Right ventricle myocardium inferior (tissue), 1 donor: ENCODE results near the gene DLG2. TPM values are rescaled to one million over a fixed set of nuclear protein-coding genes. Genes with fewer than 3 reads are reported as not detected.

Experiments used
- ATAC-seq: fragments of 200-7000 bp; cut with Tn5 transposase; one replicate; pipeline ENCODE4 v1.9.1; 2020; ENCODE audit warnings: mild to moderate bottlenecking, moderate library complexity
- DNase-seq: peaks from one replicate; pipeline ENCODE4 v3.0.0; 2021; ENCODE audit errors: missing footprints
- intact Hi-C: fragments of 100-400 bp; cut with DNase I; formaldehyde crosslinking; loops from one replicate; pipeline ENCODE4 v1.11.0; 2022
- total RNA-seq: library from RNA; stranded (reverse); fragmentation: NEBNext Ultra II Directional; extraction: Animal tissue kit (Norgen Biotek cat#: 25700); gene quantifications from one replicate; pipeline ENCODE4 v1.2.1, GENCODE V29; 2021
- donor health status: DM: no; HTN: yes; CAD: no; lungs with severe emphysema.

DLG2 gene
- total RNA-seq, 1 donor from 2014 or later: 5.7 TPM

DNA sequence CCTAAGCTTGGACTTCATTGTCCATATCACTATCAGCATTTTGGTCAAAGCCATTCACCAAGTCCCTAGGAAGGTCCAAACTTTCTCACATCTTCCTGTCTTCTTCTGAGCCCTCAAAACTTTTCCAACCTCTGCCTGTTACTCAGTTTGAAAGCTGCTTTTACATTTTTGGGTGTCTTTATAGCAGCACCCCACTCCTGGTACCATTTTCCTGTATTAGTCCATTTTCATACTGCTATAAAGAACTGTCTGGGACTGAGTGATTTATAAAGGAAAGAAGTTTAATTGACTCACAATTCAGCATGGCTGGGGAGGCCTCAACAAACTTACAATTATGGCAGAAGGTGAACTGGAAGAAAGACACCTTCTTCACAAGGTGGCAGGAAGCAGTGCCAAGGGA, 1624.0 kb downstream of the DLG2 start:
- intact Hi-C loops: no loop called here
- no peak for DNase-seq
- no peak for ATAC-seq

GRCh38 chr11:83998921-83999320, 1628.2 kb downstream of the DLG2 start:
- intact Hi-C loops: no loop called here
- no peak for ATAC-seq
- peak; percentile 39 for DNase-seq

DNA sequence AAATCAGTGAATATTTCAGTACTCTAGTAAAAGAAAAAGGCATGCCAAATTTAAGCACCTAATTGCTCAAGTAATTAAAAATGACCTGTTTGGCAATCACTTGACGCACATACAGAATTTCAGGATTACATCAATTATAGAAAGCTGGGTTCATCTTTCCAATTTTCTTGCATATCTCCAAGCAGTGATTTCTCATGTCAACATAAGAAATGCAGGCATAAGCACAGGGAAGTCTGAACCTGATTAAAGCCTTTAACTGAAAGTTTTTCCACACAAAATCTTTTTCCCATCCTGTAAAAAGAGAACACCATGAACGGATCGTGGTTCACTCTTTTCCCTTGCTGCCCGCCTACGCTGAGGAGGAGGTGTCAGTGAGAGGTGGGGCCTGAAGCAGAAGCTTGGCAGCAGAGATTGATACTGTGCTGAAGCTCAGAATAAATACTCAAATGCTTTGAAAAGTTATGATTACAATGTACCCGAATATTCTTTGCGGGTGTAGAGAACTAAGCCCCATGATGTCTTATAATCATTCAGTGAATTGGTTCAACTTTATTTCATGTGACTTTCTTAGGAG, 1636.9 kb downstream of the DLG2 start:
- intact Hi-C loops: no loop called here
- ATAC-seq: peak; percentile 73
- peak; percentile 67 for DNase-seq

GRCh38 chr11:83982825-83983224, 1644.3 kb downstream of the DLG2 start:
- no peak for ATAC-seq
- DNase-seq: no peak
- intact Hi-C loops: no loop called here

DNA sequence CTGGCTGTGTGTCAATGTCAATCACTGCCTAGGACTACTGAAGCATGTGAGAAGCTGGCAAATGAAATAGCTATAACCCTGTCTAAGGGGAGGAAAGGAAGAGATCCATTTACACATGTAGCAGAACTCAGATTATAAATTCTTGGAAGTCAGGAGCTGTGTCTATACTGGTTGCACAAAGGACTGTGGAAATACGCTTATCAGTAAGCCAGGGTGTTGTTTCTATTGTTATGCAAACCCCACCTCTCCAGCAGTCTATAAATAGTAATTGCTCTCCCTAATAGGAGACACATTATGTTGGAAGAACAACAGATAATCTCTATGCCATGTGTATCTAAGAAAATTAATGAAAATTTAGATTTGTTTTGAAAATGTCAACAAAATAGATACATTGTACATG, 1647.6 kb downstream of the DLG2 start:
- DNase-seq (no peak), ATAC-seq (peak; percentile 74)
- intact Hi-C loops: no loop called here

GRCh38 chr11:83978942-83979341, 1648.2 kb downstream of the DLG2 start:
- intact Hi-C loops: no loop called here
- ATAC-seq: no peak

GRCh38 chr11:83976086-83976485, 1651.1 kb downstream of the DLG2 start:
- intact Hi-C loops: no loop called here
- no peak for DNase-seq
- no peak for ATAC-seq

More at GRCh38 chr11:83978942-83979341, 1648.2 kb downstream of the DLG2 start:
- DNase-seq: no peak

DNA sequence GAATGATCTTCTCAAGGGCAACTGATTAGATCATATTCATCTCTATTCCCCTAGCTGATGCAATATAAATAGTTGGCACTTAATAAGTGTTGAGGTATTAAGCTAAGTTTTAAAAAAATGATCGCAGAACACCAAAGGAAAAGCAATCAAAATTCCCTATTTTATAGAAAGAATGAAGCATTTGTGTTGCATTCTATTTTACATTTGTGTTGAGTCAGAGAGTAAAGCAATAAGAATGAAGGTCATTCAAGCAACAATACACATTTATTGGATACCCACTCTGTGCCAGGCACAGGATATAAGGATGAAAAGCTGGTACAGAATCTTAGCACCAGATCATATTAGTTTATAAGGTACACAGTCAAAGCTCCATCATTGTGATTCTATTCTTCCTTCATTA, 1654.6 kb downstream of the DLG2 start:
- ATAC-seq: no peak

GRCh38 chr11:83971063-83971462, 1656.1 kb downstream of the DLG2 start:
- ATAC-seq (no peak), DNase-seq (no peak)
- intact Hi-C loops: no loop called here

More for the DNA sequence above, 1654.6 kb downstream of the DLG2 start:
- no peak for DNase-seq
- intact Hi-C loops: no loop called here

- no peak for DNase-seq
- intact Hi-C loops: no loop called here
- ATAC-seq: no peak
Observed at GRCh38 chr11:83970061-83970671, 1657.0 kb downstream of the DLG2 start.

GRCh38 chr11:83957038-83957900, 1669.9 kb downstream of the DLG2 start:
- intact Hi-C loops: no loop called here
- ATAC-seq: no peak
- no peak for DNase-seq

GRCh38 chr11:83956119-83956697, 1670.9 kb downstream of the DLG2 start:
- intact Hi-C loops: no loop called here
- ATAC-seq (no peak), DNase-seq (no peak)

- intact Hi-C loops: no loop called here
- no peak for DNase-seq
- no peak for ATAC-seq
Observed at GRCh38 chr11:83954780-83955179, 1672.4 kb downstream of the DLG2 start.

DNA sequence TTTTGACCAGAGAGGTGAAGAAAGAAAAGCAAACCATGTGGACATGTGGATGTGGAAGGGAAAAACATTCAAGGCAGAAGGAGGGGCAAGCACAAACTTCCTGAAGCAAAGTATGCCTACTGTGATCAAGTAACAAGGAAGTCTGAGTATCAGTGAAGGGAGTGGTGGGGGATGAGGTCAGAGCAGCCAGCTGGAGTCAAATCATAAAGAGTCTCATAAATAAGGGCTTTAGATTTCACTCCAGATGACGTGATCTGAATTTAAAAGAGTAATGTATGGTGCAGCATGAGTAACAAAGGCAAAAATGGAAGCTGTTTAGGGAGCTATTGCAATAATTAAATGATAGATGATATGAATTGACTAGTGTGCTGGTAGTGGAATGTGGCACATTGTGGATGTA, 1675.6 kb downstream of the DLG2 start:
- no peak for ATAC-seq
- no peak for DNase-seq
- intact Hi-C loops: no loop called here

DNA sequence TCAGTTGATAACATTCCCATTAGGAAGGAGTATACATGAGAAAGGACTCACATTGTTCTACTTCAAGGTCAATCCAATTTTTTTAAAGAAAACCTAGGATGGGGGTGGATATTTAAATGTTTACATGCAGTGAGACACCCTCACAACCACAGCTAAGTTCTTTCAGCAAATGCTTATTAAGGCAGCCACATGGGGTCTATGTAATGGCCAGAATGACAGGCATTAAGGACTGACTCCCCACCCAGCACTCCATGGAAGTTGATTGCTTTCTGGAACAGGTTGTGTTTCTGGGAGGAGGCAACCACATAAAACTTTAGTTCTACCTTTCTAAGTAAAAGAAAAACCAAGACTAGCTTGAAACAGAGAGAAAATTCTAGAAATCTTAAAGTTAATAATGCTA, 1678.9 kb downstream of the DLG2 start:
- DNase-seq: no peak
- intact Hi-C loops: no loop called here
- no peak for ATAC-seq

DNA sequence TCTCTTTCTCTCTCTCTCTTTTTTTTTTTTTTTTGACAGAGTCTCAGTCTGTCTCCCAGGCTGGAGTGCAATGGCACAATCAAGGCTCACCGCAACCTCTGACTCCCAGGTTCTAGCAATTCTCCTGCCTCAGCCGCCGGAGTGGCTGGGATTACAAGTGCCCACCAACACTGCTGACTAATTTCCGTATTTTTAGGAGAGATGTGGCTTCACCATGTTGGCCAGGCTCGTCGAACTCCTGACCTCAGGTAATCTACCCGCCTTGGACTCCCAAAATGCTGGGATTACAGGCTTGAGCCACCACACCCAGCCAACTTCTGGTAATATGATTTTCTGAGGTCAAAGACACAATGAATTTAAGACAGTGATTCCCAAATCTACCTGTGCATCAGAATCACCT, 1681.2 kb downstream of the DLG2 start:
- DNase-seq (no peak), ATAC-seq (no peak)
- intact Hi-C loops: no loop called here

DNA sequence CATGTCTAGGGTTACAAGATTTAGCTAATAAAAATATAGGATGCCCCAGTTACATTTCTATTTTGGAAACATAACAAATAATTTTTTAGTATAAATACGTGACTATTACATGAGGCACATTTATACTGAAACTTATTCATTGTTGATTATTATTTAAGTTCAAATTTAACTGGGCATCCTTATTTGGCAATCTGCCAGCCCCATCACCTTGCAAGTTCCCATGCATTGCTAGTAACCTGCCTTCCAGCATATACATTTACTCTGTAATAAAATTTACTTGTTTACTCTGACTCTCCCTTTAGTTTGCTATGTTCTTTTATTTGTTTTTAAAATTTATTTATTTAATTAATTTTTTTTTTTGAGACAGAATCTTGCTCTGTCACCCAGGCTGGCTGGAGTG, 1686.1 kb downstream of the DLG2 start:
- ATAC-seq (no peak), DNase-seq (no peak)
- intact Hi-C loops: no loop called here

DNA sequence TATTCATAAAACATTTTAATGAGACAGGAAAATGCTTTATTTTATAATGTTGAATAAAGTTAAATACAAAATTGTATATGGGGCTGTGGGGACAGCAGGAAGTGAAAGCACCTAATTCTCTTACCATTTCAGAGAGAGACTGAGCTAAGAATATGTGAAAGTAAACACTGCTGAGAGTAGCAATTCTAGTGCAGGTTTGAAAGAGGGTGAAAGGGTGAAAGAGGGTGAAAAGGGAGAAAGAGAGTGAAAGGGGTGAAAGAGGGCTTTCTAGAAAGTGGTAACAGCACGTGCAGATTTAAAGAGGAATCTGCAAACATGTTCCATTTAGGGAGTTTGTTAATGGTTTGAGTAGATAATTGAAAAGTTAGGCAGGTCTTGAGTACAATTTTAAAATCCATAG, 1689.0 kb downstream of the DLG2 start:
- intact Hi-C loops: no loop called here
- ATAC-seq (no peak), DNase-seq (no peak)

- intact Hi-C loops: no loop called here
- DNase-seq: no peak
- ATAC-seq: no peak
Observed at GRCh38 chr11:83933008-83933407, 1694.1 kb downstream of the DLG2 start.

- ATAC-seq (no peak), DNase-seq (no peak)
- intact Hi-C loops: no loop called here
Observed at GRCh38 chr11:83927422-83927821, 1699.7 kb downstream of the DLG2 start.
